HCT116 (cell line): Measurements from ENCODE around the gene ASIP.

ENCODE experiments used
- EZH2 ChIP-seq: fragments of 200-600 bp; sonication (generic); IDR thresholded peaks from 2 replicates; pipeline ENCODE4 v1.6.1; 2017; ENCODE audit warnings: antibody characterized with exemption, mixed run types
- RAD21 ChIP-seq: IDR thresholded peaks from 2 replicates; pipeline ENCODE4 v1.6.1; 2012; ENCODE audit warnings: low read depth, mild to moderate bottlenecking
- SIN3A ChIP-seq: IDR thresholded peaks from 2 replicates; pipeline ENCODE4 v1.6.1; 2012; ENCODE audit warnings: low read depth
- SRF ChIP-seq: IDR thresholded peaks from 2 replicates; pipeline ENCODE4 v1.6.1; 2012; ENCODE audit warnings: low read depth
- TCF7L2 ChIP-seq: IDR thresholded peaks from 2 replicates; pipeline ENCODE4 v1.7.0; 2011; ENCODE audit warnings: borderline replicate concordance, inconsistent platforms; ENCODE audit not compliant: insufficient read depth, insufficient read length; ENCODE audit errors: extremely low read depth
- YY1 ChIP-seq: IDR thresholded peaks from 2 replicates; pipeline ENCODE4 v1.6.1; 2011; ENCODE audit warnings: low read length, low read depth, moderate library complexity, mild to moderate bottlenecking; ENCODE audit not compliant: insufficient replicate concordance; ENCODE audit errors: extremely low read depth
- ZFX ChIP-seq: fragments of 450-650 bp; IDR thresholded peaks from 2 replicates; pipeline ENCODE4 v1.6.1; 2017
- ZNF274 ChIP-seq: fragments of 200-500 bp; sonication (Bioruptor generic); IDR thresholded peaks from 2 replicates; pipeline ENCODE4 v1.6.1; 2014; ENCODE audit warnings: mild to moderate bottlenecking, low read depth, low read length, inconsistent platforms
- TF ChIP-seq, protein P1 (sequence below), 3 experiments: fragments of 200-600 bp in 1 of 3; sonication (generic) in 1 of 3; IDR thresholded peaks in 2 of 3; conservative IDR thresholded peaks in 1 of 3; 2 replicates each; pipeline ENCODE4 v1.5.1; 2012 to 2017; ENCODE audit warnings: low read depth in 2 of 3, low read length in 2 of 3, antibody characterized with exemption in 1 of 3, borderline replicate concordance in 1 of 3, control low read depth in 1 of 3, mild to moderate bottlenecking in 1 of 3, mixed read lengths in 1 of 3, mixed run types in 1 of 3, moderate library complexity in 1 of 3; ENCODE audit not compliant: insufficient read depth in 1 of 3
- TF ChIP-seq, protein P2 (sequence below): IDR thresholded peaks from 2 replicates; pipeline ENCODE4 v1.6.1; 2012

DNA sequence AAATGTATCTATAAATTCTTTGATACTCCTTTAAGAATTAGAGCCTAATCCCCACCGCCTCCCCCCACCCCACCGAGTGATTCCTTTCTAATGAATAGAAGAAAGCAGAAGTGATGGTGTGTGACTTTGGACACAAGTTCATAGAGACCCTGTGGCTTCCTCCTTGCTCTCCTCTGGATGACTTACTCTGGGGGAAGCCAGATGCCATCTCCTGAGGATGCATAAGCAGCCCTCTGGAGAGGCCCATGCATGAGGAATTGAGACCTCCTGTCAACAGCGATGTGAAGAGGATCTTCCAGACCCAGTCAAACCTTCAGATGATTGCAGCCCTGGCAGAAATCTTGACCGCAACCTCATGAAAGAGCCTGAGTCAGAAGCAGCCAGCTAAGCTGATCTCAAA lies 40.8 kb downstream of the ASIP start:
- no peak for TF ChIP-seq RAD21
- TF ChIP-seq, protein P1, sequence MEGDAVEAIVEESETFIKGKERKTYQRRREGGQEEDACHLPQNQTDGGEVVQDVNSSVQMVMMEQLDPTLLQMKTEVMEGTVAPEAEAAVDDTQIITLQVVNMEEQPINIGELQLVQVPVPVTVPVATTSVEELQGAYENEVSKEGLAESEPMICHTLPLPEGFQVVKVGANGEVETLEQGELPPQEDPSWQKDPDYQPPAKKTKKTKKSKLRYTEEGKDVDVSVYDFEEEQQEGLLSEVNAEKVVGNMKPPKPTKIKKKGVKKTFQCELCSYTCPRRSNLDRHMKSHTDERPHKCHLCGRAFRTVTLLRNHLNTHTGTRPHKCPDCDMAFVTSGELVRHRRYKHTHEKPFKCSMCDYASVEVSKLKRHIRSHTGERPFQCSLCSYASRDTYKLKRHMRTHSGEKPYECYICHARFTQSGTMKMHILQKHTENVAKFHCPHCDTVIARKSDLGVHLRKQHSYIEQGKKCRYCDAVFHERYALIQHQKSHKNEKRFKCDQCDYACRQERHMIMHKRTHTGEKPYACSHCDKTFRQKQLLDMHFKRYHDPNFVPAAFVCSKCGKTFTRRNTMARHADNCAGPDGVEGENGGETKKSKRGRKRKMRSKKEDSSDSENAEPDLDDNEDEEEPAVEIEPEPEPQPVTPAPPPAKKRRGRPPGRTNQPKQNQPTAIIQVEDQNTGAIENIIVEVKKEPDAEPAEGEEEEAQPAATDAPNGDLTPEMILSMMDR (IDR thresholded peaks at IDR 0.05 in 2 of 3, conservative IDR thresholded peaks at IDR 0.05 in 1 of 3; ENCODE audit: borderline replicate concordance in 1 of 3, insufficient read depth in 1 of 3, low read depth in 2 of 3, low read length in 2 of 3): no peak
- TF ChIP-seq SIN3A: no peak
- no peak for TF ChIP-seq EZH2
- no peak for TF ChIP-seq YY1
- no peak for TF ChIP-seq SRF
- TF ChIP-seq, protein P2, sequence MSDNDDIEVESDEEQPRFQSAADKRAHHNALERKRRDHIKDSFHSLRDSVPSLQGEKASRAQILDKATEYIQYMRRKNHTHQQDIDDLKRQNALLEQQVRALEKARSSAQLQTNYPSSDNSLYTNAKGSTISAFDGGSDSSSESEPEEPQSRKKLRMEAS: no peak
- no peak for TF ChIP-seq TCF7L2
- no peak for TF ChIP-seq ZNF274
- TF ChIP-seq ZFX: no peak
